Peyer's patch (tissue), 4 donors: ENCODE results near the gene REEP2. TPM values are rescaled to one million over a fixed set of nuclear protein-coding genes. Genes with fewer than 3 reads are reported as not detected.
"Not testable (repeated sequence)": the region's sequence is repeated elsewhere in the genome, so short reads cannot be mapped to it uniquely, and the experiment has no call there.

Experiments used
- DNase-seq, 3 donors: peaks; one replicate each; pipeline ENCODE4 v3.0.0-alpha.2; 2017 to 2019
- H3K27ac ChIP-seq, 4 donors: fragments of 200-600 bp; sonication (generic); one replicate each; pipeline ENCODE4 v1.5.1; 2016 to 2019
- H3K27me3 ChIP-seq, 2 donors: fragments of 200-600 bp; sonication (generic); one replicate each; pipeline ENCODE4 v1.5.1; 2019
- H3K36me3 ChIP-seq, 3 donors: fragments of 200-600 bp; sonication (generic); one replicate each; pipeline ENCODE4 v1.5.1; 2016 to 2019
- H3K4me1 ChIP-seq, 4 donors: fragments of 200-600 bp; sonication (generic); one replicate each; pipeline ENCODE4 v1.5.1; 2016 to 2019
- H3K4me3 ChIP-seq, 4 donors: fragments of 200-600 bp; sonication (generic); 1 replicate in 3 of 4; 2 replicates in 1 of 4; pipeline ENCODE4 v1.5.1; 2016 to 2019; ENCODE audit warnings: mild to moderate bottlenecking in 1 of 4
- H3K9me3 ChIP-seq, 4 donors: fragments of 200-600 bp; sonication (generic); one replicate each; pipeline ENCODE4 v1.5.1; 2016 to 2019; ENCODE audit warnings: mild to moderate bottlenecking in 1 of 4
- CTCF ChIP-seq, 6 experiments: fragments of 450-650 bp in 4 of 6; fragments of 200-600 bp in 2 of 6; sonication (generic) in 1 of 6; IDR thresholded peaks; one replicate each; pipeline ENCODE4 v1.5.1; 2017 to 2019; ENCODE audit warnings: antibody characterized with exemption in 6 of 6, mild to moderate bottlenecking in 3 of 6, moderate library complexity in 1 of 6
- POLR2A ChIP-seq, 2 donors: fragments of 450-650 bp; IDR thresholded peaks; one replicate each; pipeline ENCODE4 v1.5.1; 2017; ENCODE audit warnings: antibody characterized with exemption in 2 of 2, mild to moderate bottlenecking in 2 of 2, moderate library complexity in 2 of 2
- total RNA-seq, 4 donors: library from RNA; depleted of rRNA; stranded (reverse); fragments of >200 nt; gene quantifications; one replicate each; pipeline ENCODE4 v1.1.0, GENCODE V29; 2016

The REEP2 gene
- total RNA-seq, 4 donors from 2014 or later: 1.7 to 10.7 (median 2.1) TPM

GRCh38 chr5:138469540-138470321 lies 30.9 kb downstream of the REEP2 start:
- Histone ChIP-seq H3K9me3 (no peaks in the 10 kb centered on the region), H3K36me3 (no peaks in the 10 kb centered on the region), H3K27me3 (no peaks in the 10 kb centered on the region), H3K4me1 (peaks cover 0 to 27% (median 5%) of the 10 kb centered on the region in 4 donors), H3K4me3 (no peak overlapping the region), H3K27ac (no peak overlapping the region)
- no peak for DNase-seq
- TF ChIP-seq POLR2A (IDR thresholded peaks at IDR 0.05) (no peak), CTCF (IDR thresholded peaks at IDR 0.05) (no peak)

GRCh38 chr5:138470322-138471051 lies 31.6 kb downstream of the REEP2 start:
- no peaks in the 10 kb centered on the region for H3K27me3 ChIP-seq
- DNase-seq: no peak
- peaks cover 0 to 27% (median 5%) of the 10 kb centered on the region in 4 donors for H3K4me1 ChIP-seq
- H3K4me3 ChIP-seq: no peak overlapping the region
- H3K36me3 ChIP-seq: no peaks in the 10 kb centered on the region
- TF ChIP-seq CTCF (IDR thresholded peaks at IDR 0.05): no peak
- no peak for TF ChIP-seq POLR2A (IDR thresholded peaks at IDR 0.05)
- no peaks in the 10 kb centered on the region for H3K9me3 ChIP-seq
- H3K27ac ChIP-seq: no peak overlapping the region

- H3K27ac ChIP-seq: no peak overlapping the region
- TF ChIP-seq CTCF (IDR thresholded peaks at IDR 0.05): no peak
- no peak for TF ChIP-seq POLR2A (IDR thresholded peaks at IDR 0.05)
- no peaks in the 10 kb centered on the region for H3K9me3 ChIP-seq
Observed at GRCh38 chr5:138471052-138471361, 32.1 kb downstream of the REEP2 start.

GRCh38 chr5:138472353-138472752 lies 33.5 kb downstream of the REEP2 start:
- Histone ChIP-seq H3K27me3 (no peaks in the 10 kb centered on the region), H3K4me1 (peaks cover 0 to 11% (median 0%) of the 10 kb centered on the region in 4 donors), H3K36me3 (no peaks in the 10 kb centered on the region), H3K27ac (no peak overlapping the region), H3K9me3 (no peaks in the 10 kb centered on the region), H3K4me3 (no peak overlapping the region)
- DNase-seq: no peak
- TF ChIP-seq POLR2A (IDR thresholded peaks at IDR 0.05): no peak
- no peak for TF ChIP-seq CTCF (IDR thresholded peaks at IDR 0.05)

More at GRCh38 chr5:138471052-138471361, 32.1 kb downstream of the REEP2 start:
- Histone ChIP-seq H3K4me1 (peaks cover 0 to 24% (median 4%) of the 10 kb centered on the region in 4 donors), H3K27me3 (no peaks in the 10 kb centered on the region), H3K36me3 (no peaks in the 10 kb centered on the region), H3K4me3 (no peak overlapping the region)
- DNase-seq: no peak

GRCh38 chr5:138473151-138473550 lies 34.3 kb downstream of the REEP2 start:
- not testable (repeated sequence) for H3K36me3 ChIP-seq, DNase-seq, H3K27ac ChIP-seq, H3K4me3 ChIP-seq, H3K4me1 ChIP-seq, H3K9me3 ChIP-seq, H3K27me3 ChIP-seq

- Histone ChIP-seq H3K9me3 (no peaks in the 10 kb centered on the region), H3K4me3 (no peak overlapping the region), H3K4me1 (no peaks in the 10 kb centered on the region), H3K27ac (no peak overlapping the region), H3K36me3 (no peaks in the 10 kb centered on the region), H3K27me3 (no peaks in the 10 kb centered on the region)
- TF ChIP-seq CTCF (IDR thresholded peaks at IDR 0.05): no peak
- TF ChIP-seq POLR2A (IDR thresholded peaks at IDR 0.05): no peak
- DNase-seq: no peak
Observed at GRCh38 chr5:138476918-138477317, 38.1 kb downstream of the REEP2 start.
